Measurements from ENCODE around the gene KIAA2012.

KIAA2012 gene

DNA sequence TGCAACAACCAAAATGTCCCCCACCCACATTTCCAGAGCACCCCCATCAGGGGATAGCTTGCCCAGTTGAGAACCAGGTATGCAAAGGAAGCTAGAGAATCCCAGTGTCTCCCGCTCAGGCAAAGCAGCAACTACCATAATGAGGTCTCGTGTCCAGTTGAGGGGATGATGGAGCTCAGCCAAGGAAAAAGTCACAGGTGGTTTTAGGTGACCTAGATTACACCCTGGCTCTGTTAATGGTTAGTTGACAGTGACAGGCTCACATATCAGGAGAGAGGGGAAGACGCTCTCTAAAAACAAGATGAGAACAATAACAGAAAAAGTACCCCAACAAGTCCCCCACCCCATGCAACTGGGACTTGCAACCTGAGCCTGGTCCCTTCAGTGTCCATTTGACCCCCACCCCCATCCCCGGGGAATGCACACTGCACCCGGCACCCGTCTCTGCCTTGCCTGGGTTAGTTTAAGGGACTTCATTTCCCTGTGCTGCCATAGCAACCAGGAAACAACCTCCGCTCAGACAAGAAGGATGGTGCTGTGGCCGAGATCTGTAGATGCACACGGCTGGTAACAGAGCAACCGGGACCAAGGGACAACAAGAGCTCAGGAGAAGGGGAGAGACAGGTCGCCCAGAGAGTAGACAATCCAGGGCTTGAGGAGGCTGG is at the start of gene KIAA2012:
Gene KIAA2012, plus strand, starts transcription at position 519 of the 665 bp plus-strand sequence. CDS start 373 bp downstream, outside the sequence.
- no peaks in the 10 kb centered on the region for H3K4me1 Mint-ChIP-seq (ENCODE audit: low read depth)
- H3K36me3 Mint-ChIP-seq (ENCODE audit: low read depth) = no peaks in the 10 kb centered on the region
- no peaks in the 10 kb centered on the region for H3K9me3 Mint-ChIP-seq
- peaks cover 3% of the 10 kb centered on the region for H3K27me3 Mint-ChIP-seq (ENCODE audit: low read depth)
- no peak within 1 kb of the TSS for H3K27ac Mint-ChIP-seq
- H3K4me3 Mint-ChIP-seq = no peak within 1 kb of the TSS

DNA sequence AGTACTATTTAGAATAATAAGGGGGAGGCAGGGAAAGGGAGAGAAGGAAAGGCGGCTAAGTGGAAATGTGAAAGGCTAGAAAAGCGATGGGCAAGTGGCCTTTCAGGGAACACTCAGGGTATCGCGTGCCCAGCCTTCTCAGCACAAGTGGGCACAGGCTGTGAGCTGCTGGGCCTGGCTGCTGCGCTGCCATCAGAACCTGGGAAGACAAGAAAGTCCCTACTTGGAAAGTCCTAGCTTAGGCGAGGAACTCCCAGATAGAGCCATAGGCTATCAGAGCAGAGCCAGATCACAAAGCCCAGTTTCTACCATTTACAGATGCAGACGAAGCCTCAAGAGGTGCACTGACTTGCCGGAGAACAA is 49.2 kb upstream of the KIAA2012 start:
- Mint-ChIP-seq H3K27me3 (ENCODE audit: low read depth) (peaks cover 26% of the 10 kb centered on the region), H3K4me1 (ENCODE audit: low read depth) (no peaks in the 10 kb centered on the region), H3K27ac (no peak overlapping the region)

DNA sequence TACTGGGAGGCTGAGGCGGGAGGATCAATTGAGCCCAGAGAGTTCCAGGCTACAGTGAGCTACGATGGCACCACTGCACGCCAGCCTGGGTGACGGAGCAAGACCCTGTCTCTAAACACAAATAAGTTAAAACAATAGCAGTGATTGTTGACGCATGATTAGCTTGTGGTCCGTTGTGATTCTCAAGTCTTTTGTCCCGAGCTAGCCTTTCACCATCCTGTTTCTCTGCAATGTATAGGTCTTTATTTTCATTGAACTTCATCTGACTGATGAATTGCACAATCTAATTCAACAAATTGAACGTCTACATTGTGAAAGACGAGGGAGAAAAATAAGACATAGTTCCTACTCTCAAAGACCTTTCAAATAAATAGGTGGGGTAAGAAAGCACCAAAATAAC is 48.2 kb upstream of the KIAA2012 start:
- Mint-ChIP-seq H3K27me3 (ENCODE audit: low read depth) (peaks cover 30% of the 10 kb centered on the region), H3K36me3 (ENCODE audit: low read depth) (no peaks in the 10 kb centered on the region), H3K9me3 (no peaks in the 10 kb centered on the region), H3K4me3 (no peak overlapping the region), H3K27ac (no peak overlapping the region), H3K4me1 (ENCODE audit: low read depth) (no peaks in the 10 kb centered on the region)

More for the DNA sequence above, 49.2 kb upstream of the KIAA2012 start:
- no peaks in the 10 kb centered on the region for H3K9me3 Mint-ChIP-seq
- H3K4me3 Mint-ChIP-seq = no peak overlapping the region
- H3K36me3 Mint-ChIP-seq (ENCODE audit: low read depth) = no peaks in the 10 kb centered on the region

- H3K36me3 Mint-ChIP-seq (ENCODE audit: low read depth) = no peaks in the 10 kb centered on the region
- peaks cover 40% of the 10 kb centered on the region for H3K27me3 Mint-ChIP-seq (ENCODE audit: low read depth)
- H3K9me3 Mint-ChIP-seq = no peaks in the 10 kb centered on the region
- H3K4me3 Mint-ChIP-seq = no peak overlapping the region
- no peaks in the 10 kb centered on the region for H3K4me1 Mint-ChIP-seq (ENCODE audit: low read depth)
- H3K27ac Mint-ChIP-seq = no peak overlapping the region
These were observed 47.2 kb upstream of the KIAA2012 start for GRCh38 chr2:202025816-202026215.

DNA sequence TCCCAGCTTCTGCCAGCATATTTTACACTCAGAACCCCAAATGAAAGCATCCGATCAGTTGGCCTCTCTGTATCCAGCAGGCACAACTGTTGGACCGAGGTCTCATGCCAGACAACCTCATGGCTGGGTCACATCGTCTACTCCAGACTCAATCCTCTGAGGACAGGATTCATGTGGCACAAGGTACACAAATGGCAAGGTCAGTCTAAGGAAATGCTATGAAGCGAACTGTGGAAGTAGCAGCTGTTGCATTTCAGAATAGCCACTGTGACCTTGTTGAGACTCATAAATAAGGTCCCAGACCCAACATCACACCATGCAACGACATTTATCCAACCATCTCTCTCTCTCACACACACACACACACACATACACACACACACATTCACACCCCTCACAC is 46.5 kb upstream of the KIAA2012 start:
- Mint-ChIP-seq H3K27me3 (ENCODE audit: low read depth) (peaks cover 46% of the 10 kb centered on the region), H3K27ac (no peak overlapping the region), H3K9me3 (no peaks in the 10 kb centered on the region), H3K4me3 (no peak overlapping the region), H3K4me1 (ENCODE audit: low read depth) (peaks cover 1% of the 10 kb centered on the region), H3K36me3 (ENCODE audit: low read depth) (no peaks in the 10 kb centered on the region)

DNA sequence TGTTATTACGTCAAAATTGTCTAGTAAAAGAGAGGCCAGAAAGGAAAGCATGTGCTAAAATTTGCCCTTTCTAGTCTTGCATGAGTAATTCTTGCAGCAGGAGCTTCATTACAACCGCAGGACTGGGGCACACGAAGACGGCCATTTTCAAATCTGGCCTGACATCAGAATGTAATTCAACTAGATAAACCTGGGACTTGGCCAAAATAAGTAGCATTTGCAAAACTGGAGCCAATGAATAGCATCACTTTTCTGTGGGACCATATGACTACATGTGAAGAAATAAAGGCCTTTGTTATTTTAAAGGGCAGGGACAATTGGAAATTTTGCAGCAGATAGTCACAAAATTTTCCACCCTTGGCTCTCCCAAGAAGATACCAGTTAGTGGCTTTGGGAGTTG is 42.4 kb upstream of the KIAA2012 start:
- peaks cover 14% of the 10 kb centered on the region for H3K4me1 Mint-ChIP-seq (ENCODE audit: low read depth)
- no peak overlapping the region for H3K27ac Mint-ChIP-seq
- no peaks in the 10 kb centered on the region for H3K36me3 Mint-ChIP-seq (ENCODE audit: low read depth)
- H3K9me3 Mint-ChIP-seq = no peaks in the 10 kb centered on the region
- H3K27me3 Mint-ChIP-seq (ENCODE audit: low read depth) = peaks cover 47% of the 10 kb centered on the region
- no peak overlapping the region for H3K4me3 Mint-ChIP-seq

GRCh38 chr2:202031246-202031951 is 41.7 kb upstream of the KIAA2012 start:
- Mint-ChIP-seq H3K4me1 (ENCODE audit: low read depth) (peaks cover 14% of the 10 kb centered on the region), H3K36me3 (ENCODE audit: low read depth) (no peaks in the 10 kb centered on the region), H3K4me3 (peak overlapping the region; percentile 15), H3K27me3 (ENCODE audit: low read depth) (peaks cover 43% of the 10 kb centered on the region), H3K9me3 (no peaks in the 10 kb centered on the region), H3K27ac (no peak overlapping the region)

GRCh38 chr2:202032846-202033316 is 40.2 kb upstream of the KIAA2012 start:
- Mint-ChIP-seq H3K36me3 (ENCODE audit: low read depth) (no peaks in the 10 kb centered on the region), H3K9me3 (no peaks in the 10 kb centered on the region), H3K27me3 (ENCODE audit: low read depth) (peaks cover 38% of the 10 kb centered on the region), H3K4me1 (ENCODE audit: low read depth) (peaks cover 14% of the 10 kb centered on the region), H3K4me3 (peak overlapping the region; percentile 91), H3K27ac (peak overlapping the region; percentile 36)

DNA sequence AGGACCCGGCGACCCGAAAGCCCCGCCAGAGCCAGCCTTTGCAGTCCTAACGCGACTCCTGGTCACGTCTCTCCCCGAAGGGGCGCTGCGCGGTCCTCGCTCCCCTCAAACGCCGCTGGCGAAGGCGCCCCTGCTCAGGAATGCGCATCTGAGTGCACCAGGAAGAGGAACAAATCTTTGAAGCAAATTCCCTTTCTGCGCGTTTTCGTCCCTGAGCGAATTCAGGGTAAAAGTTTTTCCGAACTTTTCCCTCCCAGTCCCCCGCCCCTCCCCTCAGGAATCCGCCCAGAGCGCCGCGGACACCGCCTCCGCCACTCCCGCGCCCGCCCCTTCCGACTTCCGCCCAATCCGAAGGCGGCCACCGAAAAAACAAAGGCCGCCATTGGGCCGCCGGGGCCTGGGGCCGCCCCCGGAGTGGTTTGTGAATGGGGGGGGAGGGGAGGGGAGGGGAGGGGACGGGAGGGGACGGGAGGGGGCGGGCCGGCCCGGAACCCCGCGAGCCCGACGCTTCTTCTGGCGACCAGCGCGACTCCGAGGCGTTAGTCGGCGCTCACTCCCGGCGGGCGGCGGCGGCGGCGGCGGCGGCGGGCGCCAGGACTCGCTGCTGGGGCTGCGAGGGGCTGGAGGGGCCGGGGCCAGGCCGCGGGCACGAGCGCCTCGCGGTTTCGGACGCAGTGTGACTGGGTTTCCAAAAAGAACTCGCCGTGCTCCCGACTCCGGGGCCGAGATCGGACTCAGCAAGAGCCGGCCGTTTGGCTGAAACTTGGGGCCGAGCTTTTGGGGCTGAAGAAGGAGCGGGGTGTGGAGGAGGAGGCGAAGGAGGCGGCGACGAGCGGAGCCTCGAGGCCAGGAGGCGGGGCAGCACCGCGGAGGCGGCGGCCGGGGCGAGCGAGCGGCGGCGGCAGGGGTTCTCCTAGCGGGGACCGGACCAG is 39.5 kb upstream of the KIAA2012 start, which contains the start of gene FZD7:
Gene FZD7, plus strand, starts transcription at position 539 of the 932 bp plus-strand sequence. CDS start 793 bp downstream, outside the sequence.
- H3K4me1 Mint-ChIP-seq (ENCODE audit: low read depth) = peaks cover 16% of the 10 kb centered on the region
- no peaks in the 10 kb centered on the region for H3K36me3 Mint-ChIP-seq (ENCODE audit: low read depth)
- H3K27ac Mint-ChIP-seq = peak within 1 kb of the TSS; percentile 36

DNA sequence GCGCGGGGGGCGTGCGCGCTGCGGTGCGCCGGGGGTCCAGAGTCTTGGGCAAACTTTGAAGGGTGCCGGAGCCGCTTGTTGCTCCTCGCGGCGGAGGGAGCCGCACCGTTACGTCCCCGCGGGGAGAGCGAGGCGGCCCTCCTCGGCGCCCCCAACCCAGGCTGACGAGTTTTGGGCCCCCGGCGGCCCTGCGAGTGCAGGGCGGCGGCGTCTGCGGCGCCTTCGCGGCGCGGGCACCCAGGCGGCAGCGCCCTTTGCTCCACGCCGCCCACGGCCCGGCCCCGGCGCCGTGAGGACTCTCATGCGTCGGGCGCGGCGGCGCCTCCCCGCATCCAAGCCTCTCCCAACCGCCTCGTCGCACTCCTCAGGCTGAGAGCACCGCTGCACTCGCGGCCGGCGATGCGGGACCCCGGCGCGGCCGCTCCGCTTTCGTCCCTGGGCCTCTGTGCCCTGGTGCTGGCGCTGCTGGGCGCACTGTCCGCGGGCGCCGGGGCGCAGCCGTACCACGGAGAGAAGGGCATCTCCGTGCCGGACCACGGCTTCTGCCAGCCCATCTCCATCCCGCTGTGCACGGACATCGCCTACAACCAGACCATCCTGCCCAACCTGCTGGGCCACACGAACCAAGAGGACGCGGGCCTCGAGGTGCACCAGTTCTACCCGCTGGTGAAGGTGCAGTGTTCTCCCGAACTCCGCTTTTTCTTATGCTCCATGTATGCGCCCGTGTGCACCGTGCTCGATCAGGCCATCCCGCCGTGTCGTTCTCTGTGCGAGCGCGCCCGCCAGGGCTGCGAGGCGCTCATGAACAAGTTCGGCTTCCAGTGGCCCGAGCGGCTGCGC is 38.6 kb upstream of the KIAA2012 start:
- peaks cover 48% of the 10 kb centered on the region for H3K27me3 Mint-ChIP-seq (ENCODE audit: low read depth)

More for the DNA sequence above, 39.5 kb upstream of the KIAA2012 start, which contains the start of gene FZD7:
- H3K4me3 Mint-ChIP-seq = peak within 1 kb of the TSS; percentile 91
- peaks cover 44% of the 10 kb centered on the region for H3K27me3 Mint-ChIP-seq (ENCODE audit: low read depth)
- H3K9me3 Mint-ChIP-seq = no peaks in the 10 kb centered on the region

GRCh38 chr2:202035089-202035940 is 37.7 kb upstream of the KIAA2012 start:
- Mint-ChIP-seq H3K36me3 (ENCODE audit: low read depth) (no peaks in the 10 kb centered on the region), H3K9me3 (no peaks in the 10 kb centered on the region), H3K27me3 (ENCODE audit: low read depth) (peaks cover 48% of the 10 kb centered on the region), H3K4me3 (peak overlapping the region; percentile 80), H3K4me1 (ENCODE audit: low read depth) (peaks cover 16% of the 10 kb centered on the region), H3K27ac (no peak overlapping the region)

More for the DNA sequence above, 38.6 kb upstream of the KIAA2012 start:
- peak overlapping the region; percentile 80 for H3K4me3 Mint-ChIP-seq
- H3K27ac Mint-ChIP-seq = no peak overlapping the region
- peaks cover 16% of the 10 kb centered on the region for H3K4me1 Mint-ChIP-seq (ENCODE audit: low read depth)
- H3K9me3 Mint-ChIP-seq = no peaks in the 10 kb centered on the region
- no peaks in the 10 kb centered on the region for H3K36me3 Mint-ChIP-seq (ENCODE audit: low read depth)

DNA sequence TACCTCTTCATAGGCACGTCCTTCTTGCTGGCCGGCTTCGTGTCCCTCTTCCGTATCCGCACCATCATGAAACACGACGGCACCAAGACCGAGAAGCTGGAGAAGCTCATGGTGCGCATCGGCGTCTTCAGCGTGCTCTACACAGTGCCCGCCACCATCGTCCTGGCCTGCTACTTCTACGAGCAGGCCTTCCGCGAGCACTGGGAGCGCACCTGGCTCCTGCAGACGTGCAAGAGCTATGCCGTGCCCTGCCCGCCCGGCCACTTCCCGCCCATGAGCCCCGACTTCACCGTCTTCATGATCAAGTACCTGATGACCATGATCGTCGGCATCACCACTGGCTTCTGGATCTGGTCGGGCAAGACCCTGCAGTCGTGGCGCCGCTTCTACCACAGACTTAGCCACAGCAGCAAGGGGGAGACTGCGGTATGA is 37.1 kb upstream of the KIAA2012 start:
- Mint-ChIP-seq H3K27ac (no peak overlapping the region), H3K4me3 (no peak overlapping the region), H3K4me1 (ENCODE audit: low read depth) (peaks cover 16% of the 10 kb centered on the region), H3K36me3 (ENCODE audit: low read depth) (no peaks in the 10 kb centered on the region), H3K27me3 (ENCODE audit: low read depth) (peaks cover 47% of the 10 kb centered on the region), H3K9me3 (no peaks in the 10 kb centered on the region)

DNA sequence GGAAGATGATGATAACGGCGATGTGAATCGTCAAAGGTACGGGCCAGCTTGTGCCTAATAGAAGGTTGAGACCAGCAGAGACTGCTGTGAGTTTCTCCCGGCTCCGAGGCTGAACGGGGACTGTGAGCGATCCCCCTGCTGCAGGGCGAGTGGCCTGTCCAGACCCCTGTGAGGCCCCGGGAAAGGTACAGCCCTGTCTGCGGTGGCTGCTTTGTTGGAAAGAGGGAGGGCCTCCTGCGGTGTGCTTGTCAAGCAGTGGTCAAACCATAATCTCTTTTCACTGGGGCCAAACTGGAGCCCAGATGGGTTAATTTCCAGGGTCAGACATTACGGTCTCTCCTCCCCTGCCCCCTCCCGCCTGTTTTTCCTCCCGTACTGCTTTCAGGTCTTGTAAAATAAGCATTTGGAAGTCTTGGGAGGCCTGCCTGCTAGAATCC is 36.4 kb upstream of the KIAA2012 start:
- Mint-ChIP-seq H3K27me3 (ENCODE audit: low read depth) (peaks cover 47% of the 10 kb centered on the region), H3K4me1 (ENCODE audit: low read depth) (peaks cover 13% of the 10 kb centered on the region), H3K27ac (no peak overlapping the region), H3K9me3 (no peaks in the 10 kb centered on the region), H3K4me3 (no peak overlapping the region), H3K36me3 (ENCODE audit: low read depth) (no peaks in the 10 kb centered on the region)
